Ishikawa (cell line): Measurements from ENCODE around the gene ANGPT4.

Experiments
- CEBPB ChIP-seq: IDR thresholded peaks from 2 replicates; pipeline ENCODE4 v1.6.1; 2012
- CREB1 ChIP-seq: IDR thresholded peaks from 2 replicates; pipeline ENCODE4 v1.6.1; 2012; ENCODE audit warnings: low read depth
- EGR1 ChIP-seq: IDR thresholded peaks from 2 replicates; pipeline ENCODE4 v1.6.1; 2012
- EP300 ChIP-seq: IDR thresholded peaks from 2 replicates; pipeline ENCODE4 v1.6.1; 2012; ENCODE audit warnings: borderline replicate concordance
- FOXM1 ChIP-seq: IDR thresholded peaks from 2 replicates; pipeline ENCODE4 v1.6.1; 2012; ENCODE audit warnings: low read depth, borderline replicate concordance
- NFIC ChIP-seq: IDR thresholded peaks from 2 replicates; pipeline ENCODE4 v1.6.1; 2012
- RAD21 ChIP-seq: IDR thresholded peaks from 2 replicates; pipeline ENCODE4 v1.6.1; 2012; ENCODE audit warnings: low read depth
- TAF1 ChIP-seq: IDR thresholded peaks from 2 replicates; pipeline ENCODE4 v1.6.1; 2012; ENCODE audit warnings: low read depth, mild to moderate bottlenecking
- TCF12 ChIP-seq: IDR thresholded peaks from 2 replicates; pipeline ENCODE4 v1.6.1; 2012; ENCODE audit warnings: low read depth
- TEAD4 ChIP-seq: IDR thresholded peaks from 2 replicates; pipeline ENCODE4 v1.6.1; 2012
- YY1 ChIP-seq: IDR thresholded peaks from 2 replicates; pipeline ENCODE4 v1.6.1; 2012; ENCODE audit warnings: low read depth
- ZBTB7A ChIP-seq: IDR thresholded peaks from 2 replicates; pipeline ENCODE4 v1.6.1; 2012; ENCODE audit warnings: low read depth
- TF ChIP-seq, protein P1 (sequence below): IDR thresholded peaks from 2 replicates; pipeline ENCODE4 v1.6.1; 2012
- TF ChIP-seq, protein P2 (sequence below): IDR thresholded peaks from 2 replicates; pipeline ENCODE4 v1.6.1; 2012
- TF ChIP-seq, protein P3 (sequence below): IDR thresholded peaks from 2 replicates; pipeline ENCODE4 v1.6.1; 2012; ENCODE audit warnings: low read depth, mild to moderate bottlenecking

ANGPT4 gene

DNA sequence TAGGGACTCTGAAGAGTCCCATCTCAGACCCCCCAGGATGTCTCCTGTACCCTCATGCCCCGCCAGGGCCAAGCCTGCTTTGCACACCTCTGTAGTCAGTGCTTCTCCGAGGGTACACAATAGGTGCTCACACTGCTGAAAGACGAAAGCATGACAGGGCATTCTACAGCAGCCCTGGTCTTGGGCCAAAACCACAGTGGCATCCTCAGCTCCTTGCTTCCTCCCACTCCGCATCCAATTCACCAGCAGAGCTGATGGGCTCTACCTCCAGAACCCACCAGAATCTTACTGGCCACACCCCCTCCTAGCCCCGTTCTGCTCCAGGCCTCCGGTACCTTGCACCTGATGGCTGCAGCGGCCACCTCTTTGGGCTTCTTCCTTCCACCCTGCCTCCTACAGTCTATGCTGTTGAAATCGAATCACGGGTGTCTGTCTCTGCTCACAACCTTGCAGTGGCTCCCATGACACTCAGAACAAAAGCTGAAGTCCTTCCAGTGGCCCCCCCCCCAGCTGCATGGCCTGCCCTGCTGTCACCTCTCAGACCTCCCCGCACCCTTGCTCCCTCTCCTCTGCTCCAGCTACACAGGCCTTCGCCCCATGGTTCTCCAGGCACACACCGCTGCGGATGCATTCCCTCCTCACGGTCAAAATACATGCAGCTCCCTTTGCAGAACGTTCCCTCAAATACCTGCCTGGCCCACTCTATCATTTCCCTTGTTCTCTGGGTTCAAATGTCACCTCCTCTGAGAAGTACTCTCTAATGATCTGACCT, 1.2 kb downstream of the ANGPT4 start:
- TF ChIP-seq CREB1 = no peak
- TF ChIP-seq TCF12 = no peak
- TF ChIP-seq, protein P1, sequence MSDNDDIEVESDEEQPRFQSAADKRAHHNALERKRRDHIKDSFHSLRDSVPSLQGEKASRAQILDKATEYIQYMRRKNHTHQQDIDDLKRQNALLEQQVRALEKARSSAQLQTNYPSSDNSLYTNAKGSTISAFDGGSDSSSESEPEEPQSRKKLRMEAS = no peak
- TF ChIP-seq CEBPB = no peak
- TF ChIP-seq YY1 = no peak
- no peak for TF ChIP-seq TEAD4
- no peak for TF ChIP-seq EP300
- TF ChIP-seq FOXM1 = no peak
- TF ChIP-seq, protein P2, sequence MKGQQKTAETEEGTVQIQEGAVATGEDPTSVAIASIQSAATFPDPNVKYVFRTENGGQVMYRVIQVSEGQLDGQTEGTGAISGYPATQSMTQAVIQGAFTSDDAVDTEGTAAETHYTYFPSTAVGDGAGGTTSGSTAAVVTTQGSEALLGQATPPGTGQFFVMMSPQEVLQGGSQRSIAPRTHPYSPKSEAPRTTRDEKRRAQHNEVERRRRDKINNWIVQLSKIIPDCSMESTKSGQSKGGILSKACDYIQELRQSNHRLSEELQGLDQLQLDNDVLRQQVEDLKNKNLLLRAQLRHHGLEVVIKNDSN = no peak
- TF ChIP-seq, protein P3, sequence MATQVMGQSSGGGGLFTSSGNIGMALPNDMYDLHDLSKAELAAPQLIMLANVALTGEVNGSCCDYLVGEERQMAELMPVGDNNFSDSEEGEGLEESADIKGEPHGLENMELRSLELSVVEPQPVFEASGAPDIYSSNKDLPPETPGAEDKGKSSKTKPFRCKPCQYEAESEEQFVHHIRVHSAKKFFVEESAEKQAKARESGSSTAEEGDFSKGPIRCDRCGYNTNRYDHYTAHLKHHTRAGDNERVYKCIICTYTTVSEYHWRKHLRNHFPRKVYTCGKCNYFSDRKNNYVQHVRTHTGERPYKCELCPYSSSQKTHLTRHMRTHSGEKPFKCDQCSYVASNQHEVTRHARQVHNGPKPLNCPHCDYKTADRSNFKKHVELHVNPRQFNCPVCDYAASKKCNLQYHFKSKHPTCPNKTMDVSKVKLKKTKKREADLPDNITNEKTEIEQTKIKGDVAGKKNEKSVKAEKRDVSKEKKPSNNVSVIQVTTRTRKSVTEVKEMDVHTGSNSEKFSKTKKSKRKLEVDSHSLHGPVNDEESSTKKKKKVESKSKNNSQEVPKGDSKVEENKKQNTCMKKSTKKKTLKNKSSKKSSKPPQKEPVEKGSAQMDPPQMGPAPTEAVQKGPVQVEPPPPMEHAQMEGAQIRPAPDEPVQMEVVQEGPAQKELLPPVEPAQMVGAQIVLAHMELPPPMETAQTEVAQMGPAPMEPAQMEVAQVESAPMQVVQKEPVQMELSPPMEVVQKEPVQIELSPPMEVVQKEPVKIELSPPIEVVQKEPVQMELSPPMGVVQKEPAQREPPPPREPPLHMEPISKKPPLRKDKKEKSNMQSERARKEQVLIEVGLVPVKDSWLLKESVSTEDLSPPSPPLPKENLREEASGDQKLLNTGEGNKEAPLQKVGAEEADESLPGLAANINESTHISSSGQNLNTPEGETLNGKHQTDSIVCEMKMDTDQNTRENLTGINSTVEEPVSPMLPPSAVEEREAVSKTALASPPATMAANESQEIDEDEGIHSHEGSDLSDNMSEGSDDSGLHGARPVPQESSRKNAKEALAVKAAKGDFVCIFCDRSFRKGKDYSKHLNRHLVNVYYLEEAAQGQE = no peak
- no peak for TF ChIP-seq EGR1
- TF ChIP-seq NFIC = no peak
- no peak for TF ChIP-seq ZBTB7A
- no peak for TF ChIP-seq TAF1

- TF ChIP-seq FOXM1 (no peak), ZBTB7A (no peak), CEBPB (no peak), YY1 (no peak), TEAD4 (no peak), CREB1 (no peak), EGR1 (no peak)
- TF ChIP-seq, protein P3 = no peak
- TF ChIP-seq, protein P1 = no peak
- TF ChIP-seq, protein P2 = no peak
Measured at GRCh38 chr20:913306-913849, 2.8 kb downstream of the ANGPT4 start.

GRCh38 chr20:911882-912600, 4.1 kb downstream of the ANGPT4 start:
- TF ChIP-seq RAD21 = peak; percentile 13; the same call in 1 of the 2 replicates
- TF ChIP-seq TCF12 = no peak

- no peak for TF ChIP-seq NFIC
- no peak for TF ChIP-seq EP300
- TF ChIP-seq YY1 = no peak
- TF ChIP-seq, protein P2 = no peak
- TF ChIP-seq, protein P1 = no peak
- TF ChIP-seq, protein P3 = no peak
- TF ChIP-seq EGR1 = no peak
- TF ChIP-seq TEAD4 = no peak
- TF ChIP-seq CREB1 = no peak
- TF ChIP-seq FOXM1 = no peak
- TF ChIP-seq TAF1 = no peak
- TF ChIP-seq CEBPB = no peak
Measured at GRCh38 chr20:910870-911770, 5.0 kb downstream of the ANGPT4 start.
